GM19035 (cell line): ENCODE data around the gene INF2.

Experiments
- ATAC-seq: cut with Tn5 transposase; IDR thresholded peaks from one replicate; pipeline ENCODE4 v1.9.1; 2021; ENCODE audit not compliant: unreplicated experiment

INF2 gene

DNA sequence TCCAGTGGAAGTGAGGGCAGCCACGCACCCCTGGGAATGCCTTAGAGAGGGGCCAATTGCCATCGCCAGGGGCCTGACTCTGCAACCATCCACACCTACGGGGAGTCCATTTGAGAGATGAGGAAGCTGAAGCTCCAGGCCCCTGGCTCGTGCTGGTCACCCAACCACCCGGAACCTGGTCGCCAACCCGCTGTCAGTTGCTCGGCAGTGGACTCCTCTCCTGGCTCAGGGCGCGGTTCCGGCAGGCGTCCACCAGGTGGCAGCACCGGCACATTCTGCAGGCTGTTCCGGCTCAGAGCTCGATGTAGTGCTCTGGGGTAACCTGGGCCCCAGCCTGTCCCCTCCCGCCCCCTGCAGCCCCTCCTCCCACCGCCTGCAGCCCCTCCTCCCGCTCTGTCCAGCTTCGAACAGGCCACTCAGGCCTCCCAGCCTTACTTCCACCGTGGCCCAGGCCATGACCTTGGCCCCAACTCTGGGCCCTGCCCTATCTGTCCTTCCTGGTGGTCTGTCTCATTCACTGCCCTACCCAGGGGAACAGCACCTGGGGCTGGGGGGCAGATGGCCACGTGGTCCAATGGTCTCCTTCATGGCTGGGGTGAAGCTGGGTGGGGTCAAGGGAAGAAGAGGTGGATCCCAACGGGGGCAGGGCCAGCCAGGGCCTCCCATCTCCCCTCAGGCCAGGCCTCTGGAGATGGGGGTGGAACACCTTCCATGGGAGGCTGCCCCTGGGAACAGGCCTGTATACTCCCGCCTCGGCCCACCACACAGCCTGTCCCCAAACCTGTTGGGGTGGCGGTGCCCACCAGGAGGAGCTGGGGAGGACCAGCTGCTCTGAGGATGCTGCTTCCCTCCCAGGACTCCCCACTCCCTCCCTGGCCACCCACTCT lies 79.3 kb downstream of the INF2 start:
- ATAC-seq = peak; percentile 77

DNA sequence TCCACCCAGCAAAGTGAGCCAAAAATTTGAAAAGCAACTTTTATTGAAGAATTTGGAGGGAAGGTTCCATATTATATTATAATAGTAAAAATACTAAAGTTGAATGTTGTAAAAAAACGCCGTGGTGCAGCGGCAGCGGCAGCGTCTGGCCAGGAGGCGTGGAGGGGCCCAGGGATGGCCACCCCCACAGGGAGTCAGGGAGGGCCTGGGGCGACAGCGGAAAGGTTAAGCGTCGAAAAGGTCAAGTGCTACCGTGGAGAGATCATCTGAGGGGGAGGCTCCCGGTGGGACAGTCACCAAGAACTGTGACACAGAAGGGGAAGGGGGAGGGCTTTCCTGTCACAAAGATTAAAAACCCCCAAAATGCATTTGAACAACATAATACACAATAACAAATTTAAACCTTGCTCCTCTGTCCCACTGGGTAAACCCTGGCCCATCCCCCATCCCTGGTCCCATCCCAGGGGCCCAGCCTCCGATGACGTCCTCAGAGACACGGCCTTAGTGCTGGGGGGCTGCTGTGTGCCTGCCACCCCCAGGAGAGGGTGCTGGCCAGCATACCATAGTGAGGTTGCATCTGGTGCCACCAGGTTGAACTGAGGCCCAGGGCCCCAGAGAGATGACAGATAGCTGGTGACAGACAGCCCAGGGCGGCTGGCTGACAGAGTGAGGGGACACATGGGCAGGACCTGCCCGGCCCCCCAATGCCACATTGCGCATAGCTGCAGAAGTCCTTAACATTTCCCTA lies 80.1 kb downstream of the INF2 start:
- ATAC-seq = no peak

DNA sequence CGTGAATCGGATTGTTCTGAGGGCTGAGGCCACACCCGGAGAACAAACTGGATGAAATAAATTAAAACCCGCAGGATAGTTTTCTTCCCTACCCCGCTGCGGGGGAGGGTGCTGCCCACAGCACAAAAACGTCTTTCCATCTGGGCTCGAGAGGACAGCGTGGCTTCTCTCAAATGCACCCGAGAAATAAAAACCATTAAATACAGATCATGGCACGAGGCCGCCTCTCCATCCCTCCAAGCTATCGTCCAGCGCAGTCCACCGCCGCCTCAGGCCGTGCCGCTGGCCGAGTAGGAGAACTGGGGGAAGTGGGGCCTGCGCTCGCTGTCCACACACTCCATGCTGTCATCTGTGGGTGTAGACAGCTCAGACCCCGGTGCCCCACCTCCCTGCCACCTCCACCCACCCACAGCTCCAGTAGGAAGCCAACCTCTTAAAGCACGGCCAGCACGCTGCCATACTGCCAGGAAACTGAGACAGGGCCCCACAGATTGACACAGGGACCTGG lies 80.7 kb downstream of the INF2 start:
- ATAC-seq = no peak

DNA sequence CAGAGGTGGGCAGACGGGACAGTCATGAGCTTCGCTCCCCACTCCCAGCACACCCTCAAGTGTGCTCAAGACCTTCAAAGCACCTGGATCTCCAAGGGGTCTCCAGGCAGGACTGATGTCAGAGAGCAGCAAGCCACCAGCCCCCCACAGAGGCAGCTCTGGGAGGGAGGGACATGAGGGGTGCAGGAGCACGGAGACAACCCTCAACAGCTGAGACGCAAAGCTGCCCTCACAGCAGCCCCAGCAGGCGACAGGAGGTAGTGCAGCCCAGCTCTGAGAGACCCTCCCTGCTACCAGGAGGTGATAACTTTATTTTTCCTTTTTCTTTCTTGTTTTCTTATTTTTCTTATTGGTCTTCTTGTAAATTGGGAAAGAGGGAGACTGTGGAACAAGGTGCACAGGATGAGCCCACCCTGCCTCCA lies 81.4 kb downstream of the INF2 start:
- no peak for ATAC-seq

- ATAC-seq = no peak
Observed at GRCh38 chr14:104771374-104771773, 82.0 kb downstream of the INF2 start.
